Memory B cell (primary cell): ENCODE results near the gene CAMK2N1.

Experiments used
- ATAC-seq: fragments of 150-1000 bp; cut with Tn5 transposase; 2 replicates; pipeline ENCODE4 v1.10.0; 2021; ENCODE audit warnings: low read depth, mild to moderate bottlenecking, moderate library complexity
- DNase-seq, 2 donors: peaks; one replicate each; pipeline ENCODE4 v3.0.0; 2022; ENCODE audit warnings: low spot score in 2 of 2
- H3K27ac Mint-ChIP-seq: one replicate; pipeline ENCODE4 v1.8.0; 2022; ENCODE audit warnings: mild to moderate bottlenecking, moderate library complexity, mixed read lengths
- H3K27me3 Mint-ChIP-seq: one replicate; pipeline ENCODE4 v1.8.0; 2022; ENCODE audit warnings: mixed read lengths
- H3K36me3 Mint-ChIP-seq: one replicate; pipeline ENCODE4 v1.8.0; 2022; ENCODE audit warnings: mild to moderate bottlenecking, mixed read lengths
- H3K4me1 Mint-ChIP-seq: one replicate; pipeline ENCODE4 v1.8.0; 2022; ENCODE audit warnings: mixed read lengths
- H3K4me3 Mint-ChIP-seq: one replicate; pipeline ENCODE4 v1.8.0; 2022; ENCODE audit warnings: mild to moderate bottlenecking, moderate library complexity, mixed read lengths
- H3K9me3 Mint-ChIP-seq: one replicate; pipeline ENCODE4 v1.8.0; 2022; ENCODE audit warnings: mixed read lengths

CAMK2N1 gene

GRCh38 chr1:20462397-20462796 is 23.6 kb downstream of the CAMK2N1 start:
- DNase-seq, result no peak
- Mint-ChIP-seq H3K36me3 (no peaks in the 10 kb centered on the region), H3K4me1 (peaks cover 3% of the 10 kb centered on the region), H3K9me3 (peaks cover 2% of the 10 kb centered on the region), H3K27ac (no peak overlapping the region), H3K27me3 (peaks cover 27% of the 10 kb centered on the region), H3K4me3 (no peak overlapping the region)
- no peak for ATAC-seq

- Mint-ChIP-seq H3K9me3 (peaks cover 2% of the 10 kb centered on the region), H3K36me3 (no peaks in the 10 kb centered on the region), H3K4me1 (no peaks in the 10 kb centered on the region), H3K27ac (no peak overlapping the region), H3K27me3 (peaks cover 20% of the 10 kb centered on the region), H3K4me3 (no peak overlapping the region)
- ATAC-seq (no peak), DNase-seq (no peak)
These were observed 27.3 kb downstream of the CAMK2N1 start for GRCh38 chr1:20458717-20459116.

GRCh38 chr1:20454004-20454403 is 32.0 kb downstream of the CAMK2N1 start:
- Mint-ChIP-seq H3K9me3 (no peaks in the 10 kb centered on the region), H3K36me3 (no peaks in the 10 kb centered on the region), H3K27me3 (peaks cover 20% of the 10 kb centered on the region), H3K27ac (no peak overlapping the region), H3K4me1 (no peaks in the 10 kb centered on the region), H3K4me3 (no peak overlapping the region)
- ATAC-seq (no peak), DNase-seq (no peak)

GRCh38 chr1:20449735-20450311 is 36.2 kb downstream of the CAMK2N1 start:
- Mint-ChIP-seq H3K27me3 (peaks cover 14% of the 10 kb centered on the region), H3K4me3 (no peak overlapping the region), H3K36me3 (no peaks in the 10 kb centered on the region), H3K4me1 (peaks cover 3% of the 10 kb centered on the region), H3K9me3 (no peaks in the 10 kb centered on the region), H3K27ac (no peak overlapping the region)
- DNase-seq (no peak), ATAC-seq (no peak)

GRCh38 chr1:20448671-20449071 is 37.3 kb downstream of the CAMK2N1 start:
- Mint-ChIP-seq H3K27me3 (peaks cover 14% of the 10 kb centered on the region), H3K4me3 (no peak overlapping the region), H3K27ac (no peak overlapping the region), H3K36me3 (no peaks in the 10 kb centered on the region), H3K9me3 (no peaks in the 10 kb centered on the region), H3K4me1 (peaks cover 8% of the 10 kb centered on the region)
- DNase-seq (no peak), ATAC-seq (no peak)

- DNase-seq, result no peak
- ATAC-seq, result no peak
- H3K4me1 Mint-ChIP-seq, result peaks cover 8% of the 10 kb centered on the region
- peaks cover 14% of the 10 kb centered on the region for H3K27me3 Mint-ChIP-seq
- no peak overlapping the region for H3K27ac Mint-ChIP-seq
- H3K4me3 Mint-ChIP-seq, result no peak overlapping the region
- H3K9me3 Mint-ChIP-seq, result no peaks in the 10 kb centered on the region
- H3K36me3 Mint-ChIP-seq, result no peaks in the 10 kb centered on the region
These were observed 38.2 kb downstream of the CAMK2N1 start for GRCh38 chr1:20447794-20448193.

GRCh38 chr1:20446796-20447195 is 39.2 kb downstream of the CAMK2N1 start:
- Mint-ChIP-seq H3K27ac (no peak overlapping the region), H3K4me1 (peaks cover 8% of the 10 kb centered on the region), H3K36me3 (no peaks in the 10 kb centered on the region), H3K9me3 (no peaks in the 10 kb centered on the region), H3K4me3 (no peak overlapping the region), H3K27me3 (peaks cover 14% of the 10 kb centered on the region)
- ATAC-seq (no peak), DNase-seq (no peak)

- H3K9me3 Mint-ChIP-seq, result no peaks in the 10 kb centered on the region
- H3K27ac Mint-ChIP-seq, result no peak overlapping the region
- DNase-seq (no peak), ATAC-seq (no peak)
- H3K4me1 Mint-ChIP-seq, result peaks cover 8% of the 10 kb centered on the region
- H3K36me3 Mint-ChIP-seq, result no peaks in the 10 kb centered on the region
- no peak overlapping the region for H3K4me3 Mint-ChIP-seq
- peaks cover 13% of the 10 kb centered on the region for H3K27me3 Mint-ChIP-seq
These were observed 40.1 kb downstream of the CAMK2N1 start for GRCh38 chr1:20445956-20446355.

- ATAC-seq, result no peak
- no peak overlapping the region for H3K4me3 Mint-ChIP-seq
- peaks cover 8% of the 10 kb centered on the region for H3K4me1 Mint-ChIP-seq
- DNase-seq, result no peak
- no peak overlapping the region for H3K27ac Mint-ChIP-seq
- no peaks in the 10 kb centered on the region for H3K9me3 Mint-ChIP-seq
- no peaks in the 10 kb centered on the region for H3K36me3 Mint-ChIP-seq
- peaks cover 4% of the 10 kb centered on the region for H3K27me3 Mint-ChIP-seq
These were observed 42.1 kb downstream of the CAMK2N1 start for GRCh38 chr1:20443703-20444586.

GRCh38 chr1:20442920-20443625 is 42.9 kb downstream of the CAMK2N1 start:
- H3K27me3 Mint-ChIP-seq, result peaks cover 4% of the 10 kb centered on the region
- H3K4me3 Mint-ChIP-seq, result no peak overlapping the region
- no peak for ATAC-seq
- no peak overlapping the region for H3K27ac Mint-ChIP-seq
- no peaks in the 10 kb centered on the region for H3K36me3 Mint-ChIP-seq
- no peak for DNase-seq
- H3K9me3 Mint-ChIP-seq, result no peaks in the 10 kb centered on the region
- H3K4me1 Mint-ChIP-seq, result peaks cover 8% of the 10 kb centered on the region

GRCh38 chr1:20440785-20441200 is 45.2 kb downstream of the CAMK2N1 start:
- Mint-ChIP-seq H3K9me3 (no peaks in the 10 kb centered on the region), H3K4me1 (peaks cover 4% of the 10 kb centered on the region), H3K4me3 (no peak overlapping the region), H3K27ac (no peak overlapping the region), H3K36me3 (no peaks in the 10 kb centered on the region), H3K27me3 (no peaks in the 10 kb centered on the region)
- ATAC-seq, result peak; percentile 74
- DNase-seq, result peak in 1 of 2 donors; percentile 20

GRCh38 chr1:20439282-20439681 is 46.7 kb downstream of the CAMK2N1 start:
- DNase-seq, result no peak
- Mint-ChIP-seq H3K27ac (no peak overlapping the region), H3K36me3 (no peaks in the 10 kb centered on the region), H3K4me3 (no peak overlapping the region), H3K9me3 (no peaks in the 10 kb centered on the region), H3K27me3 (peaks cover 9% of the 10 kb centered on the region), H3K4me1 (peaks cover 4% of the 10 kb centered on the region)
- no peak for ATAC-seq

GRCh38 chr1:20437640-20438039 is 48.4 kb downstream of the CAMK2N1 start:
- no peak overlapping the region for H3K4me3 Mint-ChIP-seq
- DNase-seq, result no peak
- no peak for ATAC-seq
- H3K9me3 Mint-ChIP-seq, result peaks cover 1% of the 10 kb centered on the region
- H3K4me1 Mint-ChIP-seq, result peaks cover 2% of the 10 kb centered on the region
- no peaks in the 10 kb centered on the region for H3K36me3 Mint-ChIP-seq
- no peak overlapping the region for H3K27ac Mint-ChIP-seq
- peaks cover 9% of the 10 kb centered on the region for H3K27me3 Mint-ChIP-seq

- H3K27me3 Mint-ChIP-seq, result peaks cover 9% of the 10 kb centered on the region
- H3K4me1 Mint-ChIP-seq, result peaks cover 20% of the 10 kb centered on the region
These were observed 53.1 kb downstream of the CAMK2N1 start for GRCh38 chr1:20432891-20433290.

More at GRCh38 chr1:20432891-20433290, 53.1 kb downstream of the CAMK2N1 start:
- no peak for ATAC-seq
- Mint-ChIP-seq H3K27ac (no peak overlapping the region), H3K9me3 (peaks cover 1% of the 10 kb centered on the region), H3K36me3 (no peaks in the 10 kb centered on the region), H3K4me3 (no peak overlapping the region)
- DNase-seq, result no peak
